ENCODE measurements around the gene PTPRD. TPM values are rescaled to one million over a fixed set of nuclear protein-coding genes. Genes with fewer than 3 reads are reported as not detected.
A peak's percentile ranks its signal among the peaks of the same experiment; 100 is the strongest.

PTPRD gene
- total RNA-seq, 1 donor from 2014 or later: 336 TPM

DNA sequence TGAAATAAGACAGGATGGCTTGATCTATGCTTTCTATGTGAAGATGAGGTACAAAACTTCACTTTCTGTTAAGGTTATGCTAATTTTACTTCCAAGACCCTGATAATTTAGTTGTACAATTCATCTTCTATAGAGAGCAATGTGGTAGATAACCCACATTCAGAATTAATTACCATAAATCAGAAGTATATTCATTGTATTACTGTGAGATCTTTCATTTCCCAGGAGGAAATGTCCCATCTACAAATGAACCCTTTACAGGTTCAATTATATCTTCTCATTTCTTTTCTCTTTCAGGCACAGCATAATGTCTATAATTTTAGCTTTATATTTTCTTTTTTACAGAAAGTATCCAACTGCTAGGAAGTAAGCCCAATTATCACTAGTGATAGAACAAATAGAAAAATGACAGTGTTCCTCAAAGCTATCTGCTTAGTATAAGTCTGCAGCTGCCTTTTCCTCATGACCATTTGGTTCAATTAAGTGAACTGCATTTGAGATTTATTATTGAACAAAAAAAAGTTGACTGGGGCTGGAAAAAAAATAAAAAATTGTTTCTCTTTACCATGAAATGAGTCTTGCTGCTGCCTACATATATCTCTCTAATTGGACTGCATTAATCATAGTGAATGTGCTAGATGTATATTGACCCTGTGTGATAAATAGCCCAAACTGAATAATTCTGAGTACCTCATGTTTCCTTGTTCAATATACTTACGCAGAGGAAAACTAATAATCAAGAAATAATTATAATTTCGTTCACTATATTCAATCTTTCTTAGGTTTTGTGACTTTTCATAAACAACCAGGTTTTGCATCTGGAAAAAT is 1329.4 kb downstream of the PTPRD start:
- no peak for DNase-seq

- peak; percentile 56 for DNase-seq
Observed at GRCh38 chr9:9275601-9276000, 1337.2 kb downstream of the PTPRD start.

DNA sequence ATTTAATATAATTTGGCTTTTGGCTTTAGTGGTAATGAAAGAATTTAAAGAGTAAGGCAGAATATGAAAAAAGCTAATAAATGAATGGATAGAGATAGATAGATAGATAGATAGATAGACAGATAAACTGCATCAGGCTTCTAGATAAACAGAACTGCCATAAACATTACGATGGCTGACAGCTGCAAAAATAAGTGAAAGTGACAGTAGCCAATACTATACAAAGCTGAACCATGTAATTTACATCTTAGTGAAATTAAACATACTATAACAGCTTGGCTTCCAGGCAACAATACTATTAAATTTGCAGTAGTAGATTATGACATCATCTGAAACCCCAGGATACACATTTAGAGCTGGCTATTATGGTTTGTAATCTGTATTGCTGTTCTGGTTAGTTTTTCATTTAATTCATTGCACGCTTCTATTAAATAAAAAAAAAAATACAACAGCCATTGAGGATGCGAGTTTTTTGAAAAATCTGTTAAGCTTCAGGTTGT is 1354.8 kb downstream of the PTPRD start:
- DNase-seq: no peak

- DNase-seq: no peak
Observed at GRCh38 chr9:9246726-9247125, 1366.1 kb downstream of the PTPRD start.

- no peak for DNase-seq
Observed at GRCh38 chr9:9231946-9232345, 1380.9 kb downstream of the PTPRD start.

GRCh38 chr9:9229269-9229668 is 1383.5 kb downstream of the PTPRD start:
- DNase-seq: no peak

DNA sequence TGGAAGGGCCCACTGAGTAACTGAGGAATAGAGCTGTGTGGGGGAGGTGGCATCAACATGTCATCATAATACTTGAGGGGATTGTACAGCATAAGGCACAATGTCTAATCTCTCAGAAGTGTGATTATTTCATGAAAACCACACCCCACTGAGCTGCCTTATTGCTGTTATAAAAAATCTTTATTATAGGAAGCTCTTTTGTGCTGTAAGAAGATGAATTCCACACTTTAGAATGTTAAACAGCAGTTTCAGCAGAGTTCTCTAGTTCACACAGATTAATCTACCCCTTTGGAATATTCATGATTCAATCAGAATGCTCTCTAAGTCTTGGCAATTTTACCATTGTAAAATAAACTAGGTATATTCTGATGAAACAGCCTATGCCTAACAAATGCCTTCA is 1389.6 kb downstream of the PTPRD start:
- no peak for DNase-seq

DNA sequence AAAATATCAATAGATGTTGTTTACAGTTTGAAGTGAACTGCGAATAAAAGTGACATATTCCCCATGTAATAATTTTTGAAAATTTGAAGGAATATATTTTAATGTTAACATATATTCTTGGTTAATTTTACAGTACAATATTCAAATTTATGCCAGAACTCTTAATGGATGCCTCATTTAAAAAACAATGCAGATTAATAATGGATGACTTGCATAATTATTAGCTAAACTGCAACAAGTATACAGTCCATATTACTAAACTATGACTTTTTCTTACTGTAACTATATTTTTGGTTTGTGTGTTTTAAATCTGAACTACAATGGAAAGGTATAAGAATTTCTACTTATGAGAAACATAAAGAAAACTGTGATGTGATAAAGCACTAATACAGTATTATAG is 1390.1 kb downstream of the PTPRD start:
- DNase-seq: no peak

- no peak for DNase-seq
Observed at GRCh38 chr9:9216934-9217333, 1395.9 kb downstream of the PTPRD start.

DNA sequence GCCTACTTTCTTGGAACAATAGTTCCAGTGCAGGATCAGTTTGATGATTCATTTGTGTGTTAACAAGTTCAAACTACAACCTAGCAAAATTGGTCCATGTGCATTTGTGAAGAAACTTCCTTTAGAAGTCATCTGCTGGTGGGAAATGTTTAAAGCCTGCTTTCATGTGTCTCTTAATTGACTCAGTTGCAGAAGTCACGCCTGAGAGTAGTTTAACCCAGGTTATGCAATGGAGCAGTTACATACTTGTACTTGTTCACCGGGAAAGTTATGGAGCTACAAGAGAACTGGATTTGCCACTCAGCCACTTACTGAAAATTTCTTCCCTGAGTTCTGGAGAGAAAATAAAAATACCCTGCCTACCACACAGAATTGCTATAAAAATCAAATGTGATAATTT is 1397.8 kb downstream of the PTPRD start:
- DNase-seq: no peak

DNA sequence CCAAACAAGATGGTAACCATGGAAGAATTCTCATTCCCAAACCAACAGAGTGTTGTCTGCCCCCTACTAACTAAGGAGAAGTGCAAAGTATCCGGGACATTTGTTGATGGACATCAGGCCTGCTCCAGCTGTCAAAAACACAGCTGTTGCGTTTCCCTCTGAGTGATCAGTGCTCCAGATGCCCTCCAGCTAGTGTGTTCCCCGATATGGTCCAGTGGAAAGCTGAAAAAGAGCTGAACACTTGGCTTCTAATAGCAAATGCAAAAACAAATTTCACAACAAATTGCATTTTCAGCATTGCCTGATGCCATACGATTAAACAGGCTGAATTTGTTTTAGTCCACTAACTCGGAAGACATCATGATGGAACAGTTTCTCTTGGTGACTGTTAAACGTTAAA is 1398.7 kb downstream of the PTPRD start:
- DNase-seq: no peak

DNA sequence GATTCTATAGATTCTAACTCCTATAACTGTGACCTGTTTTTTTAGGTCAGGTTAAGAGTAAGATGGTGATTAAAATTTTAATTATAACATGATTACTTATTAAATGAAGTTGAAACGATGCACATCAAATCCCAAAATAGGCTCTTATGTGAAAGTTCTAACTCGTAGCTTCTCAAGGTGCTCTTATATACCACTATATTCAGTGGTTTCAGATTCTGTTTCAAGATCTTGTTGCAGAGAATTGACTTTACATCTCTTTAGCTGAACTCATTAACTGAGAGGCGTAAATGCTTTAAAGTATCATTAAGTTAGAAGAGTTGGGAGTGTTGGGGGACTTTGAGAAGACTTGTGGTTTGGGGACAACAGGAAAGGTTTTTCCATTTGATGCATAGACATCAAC is 1399.8 kb downstream of the PTPRD start:
- no peak for DNase-seq

DNA sequence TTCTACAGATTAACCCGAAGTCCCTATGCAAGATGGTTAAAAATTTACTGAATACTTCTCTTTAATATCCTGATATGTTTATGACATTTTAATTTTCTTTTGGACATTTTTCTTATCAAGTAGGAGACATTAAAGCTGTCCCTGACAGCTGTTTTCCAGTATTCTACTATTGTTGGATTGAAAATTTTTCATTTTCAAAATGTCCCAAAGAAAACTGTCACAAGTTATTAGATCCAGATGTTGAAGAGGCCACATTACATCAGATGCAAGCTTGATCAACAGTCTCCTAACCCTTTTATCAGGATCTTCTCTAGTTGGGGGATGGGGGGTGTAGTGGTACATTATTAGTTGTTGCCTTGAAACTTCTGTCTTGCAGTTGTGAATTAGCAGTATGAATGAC is 1410.5 kb downstream of the PTPRD start:
- DNase-seq: no peak

GRCh38 chr9:9186086-9186485 is 1426.7 kb downstream of the PTPRD start:
- DNase-seq: no peak

GRCh38 chr9:9182431-9182830 is 1430.4 kb downstream of the PTPRD start:
- DNase-seq: no peak

- DNase-seq: no peak
Observed at GRCh38 chr9:9177081-9177480, 1435.7 kb downstream of the PTPRD start.

- no peak for DNase-seq
Observed at GRCh38 chr9:9174358-9174757, 1438.4 kb downstream of the PTPRD start.

DNA sequence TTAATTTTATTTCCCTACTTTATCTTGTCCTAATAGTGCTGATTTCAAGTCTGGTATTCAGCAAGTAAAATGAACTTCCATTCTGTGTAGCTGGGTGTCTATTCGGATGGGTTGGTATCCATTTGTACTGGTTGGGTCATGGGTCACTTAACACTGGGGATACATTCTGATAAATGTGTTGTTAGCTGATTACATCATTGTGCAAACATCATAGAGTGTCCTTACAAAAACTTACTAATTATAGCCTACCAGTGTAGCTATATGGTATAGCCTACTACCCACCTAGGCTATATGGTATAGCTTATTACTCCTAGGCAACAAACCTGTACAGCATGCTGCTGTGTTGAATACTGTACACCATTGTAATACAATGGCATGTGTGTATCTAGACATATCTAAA is 1439.5 kb downstream of the PTPRD start:
- DNase-seq: no peak

DNA sequence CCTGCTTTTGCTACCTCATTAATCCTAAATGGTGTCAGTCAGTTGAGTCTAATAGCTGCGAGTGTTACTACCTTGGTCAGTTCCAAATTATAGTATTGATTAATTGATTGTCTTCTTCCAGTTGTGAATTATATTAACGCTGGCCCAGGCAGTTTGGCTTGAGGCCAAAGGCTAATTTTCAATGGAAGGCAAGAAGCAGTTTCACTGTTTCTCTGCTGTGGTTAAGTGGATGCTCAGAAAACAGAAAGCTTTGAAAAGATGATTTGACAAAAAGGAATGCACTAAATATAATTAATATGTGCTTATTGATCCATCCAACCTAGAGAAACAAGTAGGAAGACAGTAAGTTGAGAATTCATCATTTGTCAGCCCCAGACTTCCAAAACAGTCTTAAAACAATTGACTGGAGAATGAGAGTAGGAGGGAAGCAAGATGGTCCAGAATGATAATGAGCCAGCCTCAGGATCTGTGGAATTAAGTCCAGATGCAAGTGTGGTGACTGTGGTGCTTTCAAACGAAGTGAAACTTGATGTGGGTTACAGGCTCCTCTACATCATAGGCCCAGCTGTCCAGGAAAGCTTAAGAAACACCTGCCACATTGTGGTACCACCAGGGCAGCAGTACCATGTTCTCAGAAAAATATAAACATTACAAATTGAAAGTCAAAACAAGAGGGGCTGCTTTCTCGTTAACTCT is 1442.2 kb downstream of the PTPRD start:
- DNase-seq: peak; percentile 1

DNA sequence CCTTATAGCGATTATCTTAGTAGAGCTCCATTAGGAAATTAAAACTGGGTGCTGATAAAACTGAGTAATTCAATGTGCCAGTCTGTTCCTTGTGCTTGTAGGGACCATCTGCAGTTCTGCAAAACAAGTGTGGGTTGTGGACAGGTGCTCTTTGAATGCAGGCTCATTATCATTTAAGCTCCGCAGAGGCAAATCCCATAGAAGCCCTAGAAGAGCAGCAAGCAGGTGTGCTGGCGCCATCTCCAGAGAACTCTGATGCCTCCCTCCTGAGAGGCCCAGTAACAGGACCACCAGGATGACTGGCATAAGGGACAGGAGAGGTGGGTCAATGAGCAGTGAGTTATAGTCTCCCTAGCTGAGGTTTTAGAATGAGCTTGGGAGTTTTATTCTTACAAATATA is 1470.8 kb downstream of the PTPRD start:
- no peak for DNase-seq

DNA sequence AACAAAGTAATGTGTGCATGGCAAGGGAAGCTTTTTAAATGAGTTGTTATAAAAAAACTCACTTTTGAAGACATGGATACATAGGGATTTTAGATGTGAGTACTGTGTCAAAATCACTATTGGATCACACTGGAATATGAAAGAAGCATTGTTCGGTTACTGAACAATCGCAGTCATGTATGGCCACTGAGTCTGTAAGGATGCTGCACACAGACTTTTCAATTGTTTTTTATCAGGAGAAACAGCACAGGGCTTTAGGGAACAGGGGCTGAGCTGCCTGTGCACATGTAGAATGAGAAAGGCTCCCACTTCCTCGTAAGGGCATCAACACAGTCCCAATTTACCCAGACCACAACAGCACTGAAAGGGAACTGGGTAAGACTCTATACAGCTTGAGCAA is 1479.3 kb downstream of the PTPRD start:
- peak; percentile 1 for DNase-seq

GRCh38 chr9:9124616-9125015 is 1488.2 kb downstream of the PTPRD start:
- no peak for DNase-seq

DNA sequence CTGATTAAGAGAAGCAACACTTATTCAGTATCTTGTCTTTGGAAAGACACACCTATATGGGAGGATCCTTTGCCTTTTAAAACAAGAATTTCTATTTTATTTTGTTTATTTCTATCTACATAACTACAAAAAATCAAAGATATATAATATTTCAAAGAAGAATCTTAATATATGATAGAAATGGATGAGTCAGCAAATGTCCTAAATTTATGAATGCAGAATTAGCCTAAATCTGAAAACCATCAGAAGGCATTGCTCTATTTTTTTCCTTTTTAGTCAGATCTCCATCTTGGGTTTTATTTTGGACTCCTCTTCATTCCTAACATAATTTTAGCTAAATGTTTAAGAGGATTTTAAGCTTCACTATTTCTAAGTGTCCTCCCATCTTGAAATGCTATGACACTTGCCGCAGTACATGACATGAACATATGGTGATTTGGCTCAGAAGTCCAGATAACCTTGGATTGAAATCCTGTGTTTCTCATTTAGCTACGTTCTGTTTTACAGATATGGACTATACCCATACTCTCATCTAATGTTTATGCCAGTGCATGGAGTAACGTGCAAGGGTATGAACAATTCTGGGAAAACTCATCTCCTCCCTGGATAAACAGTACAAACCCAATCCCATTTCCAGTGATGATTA is 1490.4 kb downstream of the PTPRD start:
- no peak for DNase-seq
